HCT116 (cell line): ENCODE results near the gene FBXO42.
"Not testable (repeated sequence)": the region's sequence is repeated elsewhere in the genome, so short reads cannot be mapped to it uniquely, and the experiment has no call there.

ENCODE experiments used
- CTCF ChIP-seq, 3 experiments: fragments of 200-600 bp in 1 of 3; sonication (generic) in 1 of 3; IDR thresholded peaks in 2 of 3; conservative IDR thresholded peaks in 1 of 3; 2 replicates each; pipeline ENCODE4 v1.5.1; 2012 to 2017; ENCODE audit warnings: low read depth in 2 of 3, low read length in 2 of 3, antibody characterized with exemption in 1 of 3, borderline replicate concordance in 1 of 3, control low read depth in 1 of 3, mild to moderate bottlenecking in 1 of 3, mixed read lengths in 1 of 3, mixed run types in 1 of 3, moderate library complexity in 1 of 3; ENCODE audit not compliant: insufficient read depth in 1 of 3
- ELF1 ChIP-seq: IDR thresholded peaks from 2 replicates; pipeline ENCODE4 v1.6.1; 2012; ENCODE audit warnings: low read depth, borderline replicate concordance
- EZH2phosphoT487 ChIP-seq: fragments of 200-600 bp; IDR thresholded peaks from 2 replicates; pipeline ENCODE4 v1.6.1; 2018; ENCODE audit warnings: antibody characterized with exemption, borderline replicate concordance
- MAX ChIP-seq: IDR thresholded peaks from 2 replicates; pipeline ENCODE4 v1.6.1; 2012
- ZNF274 ChIP-seq: fragments of 200-500 bp; sonication (Bioruptor generic); IDR thresholded peaks from 2 replicates; pipeline ENCODE4 v1.6.1; 2014; ENCODE audit warnings: mild to moderate bottlenecking, low read depth, low read length, inconsistent platforms

- not testable (repeated sequence) for TF ChIP-seq EZH2phosphoT487; MAX; CTCF (IDR thresholded peaks at IDR 0.05 in 2 of 3, conservative IDR thresholded peaks at IDR 0.05 in 1 of 3; ENCODE audit: borderline replicate concordance in 1 of 3, insufficient read depth in 1 of 3, low read depth in 2 of 3, low read length in 2 of 3); ELF1; ZNF274
These were observed 138.7 kb downstream of the FBXO42 start for GRCh38 chr1:16213544-16213943.
